ENCODE results near the gene CHCHD3. TPM values are rescaled to one million over a fixed set of nuclear protein-coding genes. Genes with fewer than 3 reads are reported as not detected.

The CHCHD3 gene
- total RNA-seq, 1 experiment from 2014 or later = 100 TPM

DNA sequence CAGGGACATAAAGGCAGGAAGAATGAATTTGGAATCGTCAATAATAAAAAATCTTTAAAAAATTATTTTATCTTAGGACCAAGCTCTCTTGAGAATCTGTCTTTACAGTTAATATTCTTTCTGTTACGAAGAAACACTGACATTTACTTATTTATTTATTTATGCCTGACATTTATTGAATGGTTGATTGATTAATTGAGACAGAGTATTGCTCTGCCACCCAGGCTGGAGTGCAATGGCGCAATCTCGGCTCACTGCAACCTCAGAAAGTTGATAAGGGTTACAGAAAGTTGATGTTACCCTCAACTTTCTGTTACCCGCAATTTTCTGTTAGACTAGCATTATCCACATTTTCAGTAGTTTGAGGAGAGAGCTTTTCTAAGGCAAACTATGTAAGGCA is 70.1 kb downstream of the CHCHD3 start:
- H3K9me3 ChIP-seq (ENCODE audit: insufficient read depth, low read depth) = no peaks in the 10 kb centered on the region
- no peak overlapping the region for H3K4me2 ChIP-seq
- POLR2A ChIA-PET (ENCODE audit: unreplicated experiment) = interaction anchor here (0.9 kb wide), 1 partner anchor 70 kb away, joined by 15 read pairs; the partner anchor contains the start of gene CHCHD3
- BruUV-seq (replicated peaks) = no TSS peak
- no peak for DNase-seq
- H3K4me1 ChIP-seq (replicated peaks; ENCODE audit: insufficient read depth) = no peaks in the 10 kb centered on the region
- H3K36me3 ChIP-seq (ENCODE audit: low read depth) = no peaks in the 10 kb centered on the region
- no peak overlapping the region for H3K27ac ChIP-seq
- peaks cover 30% of the 10 kb centered on the region for H3K79me2 ChIP-seq (ENCODE audit: low read depth)
- no peak overlapping the region for H3K4me3 ChIP-seq
- H3K9me2 ChIP-seq (ENCODE audit: insufficient read depth) = no peaks in the 10 kb centered on the region
- CTCF ChIA-PET = no interaction called here
- H4K20me1 ChIP-seq (ENCODE audit: insufficient read depth) = peaks cover 18% of the 10 kb centered on the region
- H3F3A ChIP-seq (ENCODE audit: insufficient read depth, low read depth) = no peaks in the 10 kb centered on the region
- no peak for TF ChIP-seq EZH2 (IDR thresholded peaks at IDR 0.05; ENCODE audit: low read depth)
- TF ChIP-seq, protein P1, sequence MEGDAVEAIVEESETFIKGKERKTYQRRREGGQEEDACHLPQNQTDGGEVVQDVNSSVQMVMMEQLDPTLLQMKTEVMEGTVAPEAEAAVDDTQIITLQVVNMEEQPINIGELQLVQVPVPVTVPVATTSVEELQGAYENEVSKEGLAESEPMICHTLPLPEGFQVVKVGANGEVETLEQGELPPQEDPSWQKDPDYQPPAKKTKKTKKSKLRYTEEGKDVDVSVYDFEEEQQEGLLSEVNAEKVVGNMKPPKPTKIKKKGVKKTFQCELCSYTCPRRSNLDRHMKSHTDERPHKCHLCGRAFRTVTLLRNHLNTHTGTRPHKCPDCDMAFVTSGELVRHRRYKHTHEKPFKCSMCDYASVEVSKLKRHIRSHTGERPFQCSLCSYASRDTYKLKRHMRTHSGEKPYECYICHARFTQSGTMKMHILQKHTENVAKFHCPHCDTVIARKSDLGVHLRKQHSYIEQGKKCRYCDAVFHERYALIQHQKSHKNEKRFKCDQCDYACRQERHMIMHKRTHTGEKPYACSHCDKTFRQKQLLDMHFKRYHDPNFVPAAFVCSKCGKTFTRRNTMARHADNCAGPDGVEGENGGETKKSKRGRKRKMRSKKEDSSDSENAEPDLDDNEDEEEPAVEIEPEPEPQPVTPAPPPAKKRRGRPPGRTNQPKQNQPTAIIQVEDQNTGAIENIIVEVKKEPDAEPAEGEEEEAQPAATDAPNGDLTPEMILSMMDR (conservative IDR thresholded peaks at IDR 0.05) = no peak
- intact Hi-C loops (cut with micrococcal nuclease; ENCODE audit: unreplicated experiment) = no loop called here
- no peak overlapping the region for H2AFZ ChIP-seq
- H3K27me3 ChIP-seq (ENCODE audit: insufficient read depth, low read depth) = no peaks in the 10 kb centered on the region

DNA sequence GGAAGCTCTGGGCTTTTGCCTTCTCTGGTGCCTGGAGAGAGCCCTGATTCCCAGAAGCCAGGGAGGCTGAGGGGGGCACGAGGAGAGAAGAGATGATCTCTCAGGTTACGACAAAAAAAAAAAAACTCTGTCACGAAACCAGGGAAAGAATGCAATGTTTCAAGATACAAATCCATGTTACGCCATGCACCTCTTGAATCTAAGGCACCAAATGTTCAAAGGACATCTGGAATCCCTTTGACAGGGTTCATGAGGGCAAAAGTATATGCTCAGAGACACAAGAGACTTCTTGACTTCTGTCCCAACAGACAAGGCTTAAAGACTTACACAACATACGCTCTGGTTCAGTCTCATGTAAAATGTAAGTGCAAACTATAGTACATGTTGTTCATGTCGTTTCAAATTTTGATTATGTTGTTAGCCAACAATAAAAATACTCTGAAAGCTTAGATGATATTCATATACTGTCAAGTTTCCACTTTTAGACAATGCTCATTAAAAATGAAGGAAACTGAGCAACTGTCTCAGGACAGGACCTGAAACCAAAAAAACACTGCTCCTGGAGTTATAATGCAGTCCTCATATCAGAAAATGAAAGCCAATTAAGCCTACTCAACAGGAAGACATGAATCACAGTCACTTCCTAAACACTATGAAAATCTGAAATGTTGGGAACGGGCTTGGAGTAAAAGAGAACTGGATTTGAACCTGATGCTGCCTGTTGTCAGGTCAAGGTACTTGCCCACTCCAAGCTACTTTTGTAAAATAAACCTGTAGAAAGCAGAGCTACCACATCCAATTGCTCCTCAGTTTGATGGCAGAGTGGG is 72.3 kb downstream of the CHCHD3 start:
- Histone ChIP-seq H3K36me3 (ENCODE audit: low read depth) (no peaks in the 10 kb centered on the region), H3K4me1 (replicated peaks; ENCODE audit: insufficient read depth) (no peaks in the 10 kb centered on the region), H3K4me2 (no peak overlapping the region), H3F3A (ENCODE audit: insufficient read depth, low read depth) (no peaks in the 10 kb centered on the region), H3K9me3 (ENCODE audit: insufficient read depth, low read depth) (no peaks in the 10 kb centered on the region), H3K9me2 (ENCODE audit: insufficient read depth) (no peaks in the 10 kb centered on the region), H3K27ac (no peak overlapping the region), H3K4me3 (no peak overlapping the region), H3K27me3 (ENCODE audit: insufficient read depth, low read depth) (no peaks in the 10 kb centered on the region), H4K20me1 (ENCODE audit: insufficient read depth) (peaks cover 18% of the 10 kb centered on the region), H3K79me2 (ENCODE audit: low read depth) (peaks cover 34% of the 10 kb centered on the region), H2AFZ (no peak overlapping the region)
- POLR2A ChIA-PET (ENCODE audit: unreplicated experiment) = no interaction called here
- CTCF ChIA-PET = no interaction called here
- DNase-seq = no peak
- TF ChIP-seq EZH2 (IDR thresholded peaks at IDR 0.05; ENCODE audit: low read depth) = no peak
- TF ChIP-seq, protein P1 (conservative IDR thresholded peaks at IDR 0.05) = no peak
- no TSS peak for BruUV-seq (replicated peaks)
- intact Hi-C loops (cut with micrococcal nuclease; ENCODE audit: unreplicated experiment) = no loop called here

DNA sequence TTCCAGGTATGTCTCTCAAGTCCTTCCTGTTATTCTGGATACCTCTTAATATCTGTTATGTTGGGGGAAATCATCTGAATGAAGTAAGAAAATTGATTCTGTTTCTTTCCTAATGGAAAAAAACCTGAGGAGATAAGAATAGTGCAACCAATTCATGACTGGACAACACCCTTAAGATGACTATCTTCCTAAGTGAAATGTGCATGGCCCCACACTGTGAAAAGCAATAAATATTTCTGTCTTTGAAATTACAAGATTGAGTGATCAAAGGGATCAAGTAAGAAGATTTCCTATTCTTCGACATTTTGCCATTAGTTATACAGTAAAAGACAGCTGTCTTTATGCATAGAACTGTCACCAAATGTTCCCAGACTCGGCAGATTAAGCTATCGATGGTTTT is 73.9 kb downstream of the CHCHD3 start:
- Histone ChIP-seq H2AFZ (no peak overlapping the region), H3K4me2 (no peak overlapping the region), H3K4me3 (no peak overlapping the region), H3K79me2 (ENCODE audit: low read depth) (peaks cover 30% of the 10 kb centered on the region), H3F3A (ENCODE audit: insufficient read depth, low read depth) (no peaks in the 10 kb centered on the region), H3K9me3 (ENCODE audit: insufficient read depth, low read depth) (no peaks in the 10 kb centered on the region), H3K36me3 (ENCODE audit: low read depth) (no peaks in the 10 kb centered on the region), H4K20me1 (ENCODE audit: insufficient read depth) (peaks cover 18% of the 10 kb centered on the region), H3K9me2 (ENCODE audit: insufficient read depth) (no peaks in the 10 kb centered on the region), H3K4me1 (replicated peaks; ENCODE audit: insufficient read depth) (no peaks in the 10 kb centered on the region), H3K27me3 (ENCODE audit: insufficient read depth, low read depth) (no peaks in the 10 kb centered on the region), H3K27ac (no peak overlapping the region)
- BruUV-seq (replicated peaks) = no TSS peak
- ChIA-PET CTCF (no interaction called here), POLR2A (ENCODE audit: unreplicated experiment) (no interaction called here)
- intact Hi-C loops (cut with micrococcal nuclease; ENCODE audit: unreplicated experiment) = no loop called here
- TF ChIP-seq, protein P1 (conservative IDR thresholded peaks at IDR 0.05) = no peak
- no peak for TF ChIP-seq EZH2 (IDR thresholded peaks at IDR 0.05; ENCODE audit: low read depth)
- DNase-seq = no peak

All from PC-9 (cell line).